ENCODE measurements around the gene NPL.

The NPL gene

DNA sequence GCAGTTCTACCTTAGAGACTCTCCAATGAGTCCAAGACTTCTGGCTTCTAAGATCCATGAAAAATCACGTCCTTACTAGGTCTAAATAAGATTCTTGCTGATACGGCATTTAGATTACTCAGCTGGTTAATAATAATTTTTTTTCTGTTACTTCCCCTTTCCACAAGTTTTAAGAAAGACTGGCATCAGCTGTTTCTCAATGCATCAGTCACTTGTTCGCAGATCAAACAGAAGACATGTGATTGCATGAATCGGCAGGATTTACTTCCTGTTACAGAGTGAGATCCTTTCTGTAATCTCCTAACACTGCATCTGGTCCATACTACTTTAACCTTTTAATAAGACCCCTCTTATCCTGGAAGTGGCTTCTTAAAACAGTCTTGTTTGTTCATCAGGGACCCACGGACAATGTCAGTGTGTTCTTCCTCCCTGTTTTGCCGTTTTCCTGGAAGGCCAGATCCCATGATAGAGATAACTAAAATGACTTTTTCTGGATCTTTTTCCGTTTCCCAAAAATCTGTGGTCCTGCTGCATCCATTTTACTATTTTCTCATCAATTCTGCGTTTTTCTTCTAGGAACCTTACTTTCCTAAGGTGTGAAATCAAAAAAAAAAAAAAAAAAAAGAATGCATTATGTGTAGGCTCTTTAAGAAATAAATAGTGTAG is 6.1 kb downstream of the NPL start:
- Histone ChIP-seq H3K27ac (ENCODE audit: low read depth, low read length, poor library complexity, severe bottlenecking) (no peak overlapping the region), H3F3A (ENCODE audit: insufficient read depth, low read length) (no peaks in the 10 kb centered on the region), H3K79me2 (ENCODE audit: insufficient read depth, low read length) (no peaks in the 10 kb centered on the region), H3K9me3 (ENCODE audit: low read length) (no peaks in the 10 kb centered on the region), H2AFZ (ENCODE audit: low read length) (no peak overlapping the region), H3K4me3 (ENCODE audit: low read depth, low read length, poor library complexity, severe bottlenecking) (no peak overlapping the region), H3K36me3 (ENCODE audit: insufficient read depth, low read length) (no peaks in the 10 kb centered on the region), H3K9ac (ENCODE audit: low read length) (no peak overlapping the region), H3K9me2 (ENCODE audit: low read depth, low read length) (no peaks in the 10 kb centered on the region), H3K4me1 (ENCODE audit: insufficient read depth, low read length, severe bottlenecking) (peaks cover 6% of the 10 kb centered on the region), H3K27me3 (ENCODE audit: insufficient read depth, low read length) (no peaks in the 10 kb centered on the region), H3K4me2 (ENCODE audit: low read length) (no peak overlapping the region), H4K20me1 (ENCODE audit: insufficient read depth, low read length) (no peaks in the 10 kb centered on the region)
- TF ChIP-seq, protein P1, sequence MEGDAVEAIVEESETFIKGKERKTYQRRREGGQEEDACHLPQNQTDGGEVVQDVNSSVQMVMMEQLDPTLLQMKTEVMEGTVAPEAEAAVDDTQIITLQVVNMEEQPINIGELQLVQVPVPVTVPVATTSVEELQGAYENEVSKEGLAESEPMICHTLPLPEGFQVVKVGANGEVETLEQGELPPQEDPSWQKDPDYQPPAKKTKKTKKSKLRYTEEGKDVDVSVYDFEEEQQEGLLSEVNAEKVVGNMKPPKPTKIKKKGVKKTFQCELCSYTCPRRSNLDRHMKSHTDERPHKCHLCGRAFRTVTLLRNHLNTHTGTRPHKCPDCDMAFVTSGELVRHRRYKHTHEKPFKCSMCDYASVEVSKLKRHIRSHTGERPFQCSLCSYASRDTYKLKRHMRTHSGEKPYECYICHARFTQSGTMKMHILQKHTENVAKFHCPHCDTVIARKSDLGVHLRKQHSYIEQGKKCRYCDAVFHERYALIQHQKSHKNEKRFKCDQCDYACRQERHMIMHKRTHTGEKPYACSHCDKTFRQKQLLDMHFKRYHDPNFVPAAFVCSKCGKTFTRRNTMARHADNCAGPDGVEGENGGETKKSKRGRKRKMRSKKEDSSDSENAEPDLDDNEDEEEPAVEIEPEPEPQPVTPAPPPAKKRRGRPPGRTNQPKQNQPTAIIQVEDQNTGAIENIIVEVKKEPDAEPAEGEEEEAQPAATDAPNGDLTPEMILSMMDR (IDR thresholded peaks at IDR 0.05; ENCODE audit: low read length): no peak
- TF ChIP-seq EZH2 (IDR thresholded peaks at IDR 0.05; ENCODE audit: borderline replicate concordance, low read length): no peak

DNA sequence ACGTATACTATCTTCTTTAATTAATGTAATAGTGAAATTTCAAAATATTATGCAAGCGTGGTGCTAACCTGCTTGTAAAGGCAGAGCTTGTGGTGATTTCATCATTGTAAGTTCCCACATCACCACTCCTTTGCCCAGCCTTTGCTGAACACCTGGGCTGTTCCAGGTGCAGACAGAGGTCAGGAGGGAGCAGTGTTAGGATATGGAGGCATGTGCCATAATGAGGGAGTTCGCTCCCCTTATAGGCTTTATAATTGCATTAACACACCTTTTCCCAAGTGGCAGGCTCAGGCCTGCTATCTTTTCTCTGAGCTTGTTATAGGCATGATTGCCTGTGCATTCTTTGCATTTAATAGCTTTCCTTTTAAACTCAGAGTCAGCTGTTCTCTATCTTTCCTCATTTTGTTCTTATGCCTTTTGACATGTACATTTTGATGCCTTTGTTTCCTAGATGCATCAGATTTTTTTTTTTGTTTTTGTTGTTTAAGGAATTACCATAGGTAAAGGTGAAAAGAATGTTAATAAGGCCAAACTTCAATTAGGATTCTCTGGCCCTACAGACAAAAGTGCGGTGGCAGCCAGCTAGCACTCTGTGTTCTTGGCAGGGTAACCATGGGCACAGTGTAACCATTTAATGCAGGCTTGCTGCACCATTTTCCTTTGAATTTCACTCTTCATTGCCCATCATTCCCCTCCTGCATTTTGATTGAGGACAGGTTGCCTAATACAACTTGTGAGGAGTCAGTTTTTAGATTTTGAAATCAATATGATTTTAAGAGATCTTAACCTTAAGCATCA is 12.6 kb downstream of the NPL start:
- Histone ChIP-seq H4K20me1 (ENCODE audit: insufficient read depth, low read length) (no peaks in the 10 kb centered on the region), H3K4me1 (ENCODE audit: insufficient read depth, low read length, severe bottlenecking) (no peaks in the 10 kb centered on the region)

DNA sequence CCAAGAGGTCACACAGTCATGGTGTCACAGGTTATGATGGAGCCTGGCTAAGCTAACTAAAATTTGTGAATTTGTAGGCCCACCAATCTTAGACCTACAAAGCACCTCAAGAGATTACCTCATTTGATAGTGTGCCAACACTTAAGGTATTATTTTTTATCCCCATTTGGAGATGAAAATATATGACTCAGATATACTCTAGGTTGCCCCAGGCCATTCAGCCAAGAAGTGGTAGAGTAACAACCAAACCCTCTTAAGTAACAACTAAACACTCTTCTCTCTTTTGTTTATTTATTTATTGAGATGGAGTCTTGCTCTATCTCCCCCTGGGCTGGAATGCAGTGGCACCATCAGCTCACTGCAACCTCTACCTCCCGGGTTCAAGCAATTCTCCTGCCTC is 14.3 kb downstream of the NPL start:
- TF ChIP-seq, protein P1 (IDR thresholded peaks at IDR 0.05; ENCODE audit: low read length): no peak
- no peak for TF ChIP-seq EZH2 (IDR thresholded peaks at IDR 0.05; ENCODE audit: borderline replicate concordance, low read length)
- Histone ChIP-seq H3K27ac (ENCODE audit: low read depth, low read length, poor library complexity, severe bottlenecking) (no peak overlapping the region), H3K9ac (ENCODE audit: low read length) (no peak overlapping the region), H3K36me3 (ENCODE audit: insufficient read depth, low read length) (no peaks in the 10 kb centered on the region), H4K20me1 (ENCODE audit: insufficient read depth, low read length) (no peaks in the 10 kb centered on the region), H3K4me3 (ENCODE audit: low read depth, low read length, poor library complexity, severe bottlenecking) (no peak overlapping the region), H3K27me3 (ENCODE audit: insufficient read depth, low read length) (no peaks in the 10 kb centered on the region), H3K79me2 (ENCODE audit: insufficient read depth, low read length) (no peaks in the 10 kb centered on the region), H3K9me2 (ENCODE audit: low read depth, low read length) (no peaks in the 10 kb centered on the region), H2AFZ (ENCODE audit: low read length) (no peak overlapping the region), H3K4me2 (ENCODE audit: low read length) (no peak overlapping the region), H3K9me3 (ENCODE audit: low read length) (no peaks in the 10 kb centered on the region), H3F3A (ENCODE audit: insufficient read depth, low read length) (no peaks in the 10 kb centered on the region), H3K4me1 (ENCODE audit: insufficient read depth, low read length, severe bottlenecking) (no peaks in the 10 kb centered on the region)

More for the DNA sequence above, 12.6 kb downstream of the NPL start:
- no peaks in the 10 kb centered on the region for H3K9me2 ChIP-seq (ENCODE audit: low read depth, low read length)
- no peak overlapping the region for H2AFZ ChIP-seq (ENCODE audit: low read length)
- no peak overlapping the region for H3K9ac ChIP-seq (ENCODE audit: low read length)
- TF ChIP-seq, protein P1 (IDR thresholded peaks at IDR 0.05; ENCODE audit: low read length): no peak
- TF ChIP-seq EZH2 (IDR thresholded peaks at IDR 0.05; ENCODE audit: borderline replicate concordance, low read length): no peak
- no peaks in the 10 kb centered on the region for H3K27me3 ChIP-seq (ENCODE audit: insufficient read depth, low read length)
- no peak overlapping the region for H3K4me3 ChIP-seq (ENCODE audit: low read depth, low read length, poor library complexity, severe bottlenecking)
- no peak overlapping the region for H3K4me2 ChIP-seq (ENCODE audit: low read length)
- H3K79me2 ChIP-seq (ENCODE audit: insufficient read depth, low read length): no peaks in the 10 kb centered on the region
- no peaks in the 10 kb centered on the region for H3F3A ChIP-seq (ENCODE audit: insufficient read depth, low read length)
- H3K36me3 ChIP-seq (ENCODE audit: insufficient read depth, low read length): no peaks in the 10 kb centered on the region
- H3K9me3 ChIP-seq (ENCODE audit: low read length): no peaks in the 10 kb centered on the region
- no peak overlapping the region for H3K27ac ChIP-seq (ENCODE audit: low read depth, low read length, poor library complexity, severe bottlenecking)

All from OCI-LY1 (cell line).